ENCODE measurements around the gene ERF. TPM values are rescaled to one million over a fixed set of nuclear protein-coding genes. Genes with fewer than 3 reads are reported as not detected.
A peak's percentile ranks its signal among the peaks of the same experiment; 100 is the strongest.

The ERF gene
- total and polyA plus RNA-seq, 2 donors: 17.9 to 50.9 TPM

DNA sequence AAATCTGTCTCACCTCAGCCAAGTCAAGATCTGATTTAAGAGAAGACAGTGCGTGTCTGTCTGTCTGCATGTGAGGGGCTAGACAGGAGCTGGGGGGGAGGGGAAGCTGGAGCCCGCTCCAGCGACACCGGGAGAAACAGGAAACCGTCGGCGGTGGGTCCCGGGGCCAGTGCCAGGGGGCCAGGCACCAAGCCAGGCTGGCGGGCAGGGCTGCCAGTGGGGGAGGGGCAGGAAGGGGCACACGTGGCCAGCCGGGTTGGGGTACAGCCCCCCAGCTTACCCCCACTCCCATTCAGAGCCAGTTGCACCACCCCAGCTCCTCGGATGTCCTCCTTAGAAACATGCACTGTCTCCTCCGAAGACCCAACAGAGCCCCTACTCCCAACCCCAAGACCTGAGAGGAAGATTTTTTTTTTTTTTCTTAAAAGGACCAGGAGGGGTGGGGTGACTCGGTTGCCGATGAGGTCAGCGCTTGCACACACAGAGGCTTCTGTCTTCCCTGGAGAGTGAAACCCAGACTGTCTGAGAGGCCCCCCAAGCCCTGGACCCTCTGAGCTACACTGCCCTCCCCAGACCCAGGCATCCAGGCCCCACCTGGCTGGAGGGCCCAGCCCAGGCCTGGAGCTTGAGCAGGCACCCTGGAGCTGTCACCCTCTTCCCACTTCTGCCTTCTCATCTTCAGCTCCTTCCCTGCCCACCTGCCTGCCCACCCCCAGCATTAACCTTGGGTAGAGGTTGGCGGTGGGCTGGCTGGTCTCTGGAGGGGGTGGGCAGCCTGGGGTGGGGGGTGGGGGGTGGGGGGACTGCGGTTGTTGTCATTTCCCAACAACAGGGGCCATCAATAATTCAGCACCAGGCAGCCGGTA lies 4.0 kb downstream of the ERF start:
- Histone ChIP-seq H3K27ac (ENCODE audit: low read depth) (peak overlapping the region; percentile 65), H3K4me3 (ENCODE audit: low read depth, low read length) (no peak overlapping the region), H3K36me3 (ENCODE audit: insufficient read depth) (no peaks in the 10 kb centered on the region), H3K4me1 (ENCODE audit: insufficient read depth) (peaks cover 2% of the 10 kb centered on the region)
- WGBS: 16% methylated on average over 19 of the region's 19 CpGs
- DNase-seq (ENCODE audit: extremely low spot score): no peak

DNA sequence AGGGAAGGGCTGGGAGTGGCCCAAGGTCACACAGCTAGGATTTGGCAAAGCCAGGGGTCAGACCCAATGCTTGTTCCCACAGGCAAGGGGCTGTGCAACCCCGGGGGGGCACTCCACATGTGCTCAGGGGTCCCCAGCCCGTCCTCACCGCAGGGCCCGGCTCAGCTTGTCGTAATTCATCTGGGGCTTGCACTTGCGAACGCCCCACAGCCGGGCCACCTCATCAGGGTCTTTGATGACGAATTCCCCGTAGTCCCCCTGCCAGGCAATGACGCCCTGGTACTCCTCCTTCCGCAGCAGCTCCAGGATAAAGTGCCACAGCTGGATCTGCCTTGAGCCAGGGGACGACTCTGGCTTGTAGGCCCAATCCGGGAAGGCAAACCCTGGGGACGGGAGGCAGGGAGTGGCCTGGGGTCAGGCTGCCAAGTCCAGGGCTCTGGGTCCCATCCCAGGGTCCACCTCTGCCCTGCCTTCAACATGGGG lies 4.7 kb downstream of the ERF start:
- peaks cover 2% of the 10 kb centered on the region for H3K4me1 ChIP-seq (ENCODE audit: insufficient read depth)
- no peak for DNase-seq (ENCODE audit: extremely low spot score)
- 56% methylated on average over 15 of the region's 15 CpGs for WGBS

DNA sequence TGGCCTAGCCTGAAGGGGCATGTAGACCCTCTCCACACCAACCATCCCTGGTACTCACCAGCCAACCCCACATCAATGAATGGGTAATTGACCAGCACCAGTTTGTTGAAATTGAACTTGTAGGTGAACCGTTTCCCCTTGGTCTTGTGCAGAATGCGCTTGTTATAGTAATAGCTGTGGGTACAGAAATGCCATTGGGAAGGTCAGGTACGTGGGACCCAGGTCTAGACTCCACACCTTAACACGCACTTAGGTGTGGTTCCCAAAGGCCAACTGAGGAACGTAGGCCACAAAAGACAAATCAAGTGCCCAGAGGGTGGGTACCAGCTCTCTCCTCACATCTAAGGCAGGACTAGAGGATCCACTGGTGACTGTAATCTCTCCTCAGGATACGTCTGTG lies 5.2 kb downstream of the ERF start:
- H3K36me3 ChIP-seq (ENCODE audit: insufficient read depth): no peaks in the 10 kb centered on the region

More for the DNA sequence above, 4.7 kb downstream of the ERF start:
- Histone ChIP-seq H3K27ac (ENCODE audit: low read depth) (no peak overlapping the region), H3K4me3 (ENCODE audit: low read depth, low read length) (no peak overlapping the region), H3K36me3 (ENCODE audit: insufficient read depth) (no peaks in the 10 kb centered on the region)

GRCh38 chr19:42249149-42249750 lies 5.7 kb downstream of the ERF start:
- WGBS: 84% methylated on average over 36 of the region's 36 CpGs
- Histone ChIP-seq H3K27ac (ENCODE audit: low read depth) (no peak overlapping the region), H3K4me3 (ENCODE audit: low read depth, low read length) (no peak overlapping the region), H3K4me1 (ENCODE audit: insufficient read depth) (peaks cover 2% of the 10 kb centered on the region), H3K36me3 (ENCODE audit: insufficient read depth) (no peaks in the 10 kb centered on the region)
- DNase-seq (ENCODE audit: extremely low spot score): no peak

More for the DNA sequence above, 5.2 kb downstream of the ERF start:
- H3K4me3 ChIP-seq (ENCODE audit: low read depth, low read length): no peak overlapping the region
- no peak overlapping the region for H3K27ac ChIP-seq (ENCODE audit: low read depth)
- WGBS: 75% methylated on average over 6 of the region's 6 CpGs
- H3K4me1 ChIP-seq (ENCODE audit: insufficient read depth): peaks cover 2% of the 10 kb centered on the region
- no peak for DNase-seq (ENCODE audit: extremely low spot score)

- Histone ChIP-seq H3K27ac (ENCODE audit: low read depth) (no peak overlapping the region), H3K4me3 (ENCODE audit: low read depth, low read length) (no peak overlapping the region), H3K36me3 (ENCODE audit: insufficient read depth) (no peaks in the 10 kb centered on the region), H3K4me1 (ENCODE audit: insufficient read depth) (peaks cover 2% of the 10 kb centered on the region)
- DNase-seq (ENCODE audit: extremely low spot score): no peak
- 87% methylated on average over 41 of the region's 41 CpGs for WGBS
These were observed 6.4 kb downstream of the ERF start for GRCh38 chr19:42248270-42249148.

GRCh38 chr19:42247640-42248199 lies 7.2 kb downstream of the ERF start:
- H3K4me1 ChIP-seq (ENCODE audit: insufficient read depth): peaks cover under 1% of the 10 kb centered on the region

DNA sequence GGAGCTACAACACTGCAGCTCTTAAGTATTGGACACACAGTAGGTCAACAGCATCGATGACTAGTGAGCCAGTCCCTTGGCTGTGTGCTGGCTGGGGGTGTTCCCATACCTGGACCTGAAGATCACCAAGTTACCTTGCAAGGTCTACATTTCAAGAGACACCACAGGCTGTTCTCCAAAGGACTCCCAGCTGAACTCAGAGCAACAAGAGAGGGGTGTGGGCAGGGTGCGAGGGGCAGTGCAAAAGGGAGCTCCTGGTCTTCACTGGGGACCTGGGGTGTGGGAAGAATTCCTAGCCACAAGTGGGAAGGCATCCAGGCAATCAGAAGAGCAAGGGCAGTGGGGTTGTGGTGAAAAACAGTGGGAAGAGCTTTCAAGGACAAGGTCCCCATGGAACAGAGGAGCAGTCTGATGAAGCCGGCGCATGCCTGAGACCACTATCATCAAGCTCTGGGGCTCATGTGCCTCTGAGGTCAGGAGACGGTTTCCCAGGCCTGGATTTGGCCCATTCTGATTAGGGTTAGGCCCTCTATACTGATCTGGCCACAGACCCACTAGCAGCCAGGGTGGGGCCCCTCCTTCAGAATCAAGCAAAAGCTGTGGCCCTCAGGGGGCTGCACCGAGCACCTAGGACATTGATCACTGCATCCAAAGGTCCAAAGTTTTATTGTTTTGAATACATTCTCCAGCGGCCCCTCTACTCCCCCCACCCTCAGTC lies 7.8 kb downstream of the ERF start:
- H3K4me1 ChIP-seq (ENCODE audit: insufficient read depth): no peaks in the 10 kb centered on the region
- no peak for DNase-seq (ENCODE audit: extremely low spot score)
- H3K4me3 ChIP-seq (ENCODE audit: low read depth, low read length): no peak overlapping the region
- H3K27ac ChIP-seq (ENCODE audit: low read depth): no peak overlapping the region
- H3K36me3 ChIP-seq (ENCODE audit: insufficient read depth): no peaks in the 10 kb centered on the region
- 70% methylated on average over 7 of the region's 7 CpGs for WGBS

More at GRCh38 chr19:42247640-42248199, 7.2 kb downstream of the ERF start:
- no peak for DNase-seq (ENCODE audit: extremely low spot score)
- H3K36me3 ChIP-seq (ENCODE audit: insufficient read depth): no peaks in the 10 kb centered on the region
- no peak overlapping the region for H3K4me3 ChIP-seq (ENCODE audit: low read depth, low read length)
- WGBS: 87% methylated on average over 6 of the region's 6 CpGs
- H3K27ac ChIP-seq (ENCODE audit: low read depth): no peak overlapping the region

- H3K4me3 ChIP-seq (ENCODE audit: low read depth, low read length): no peak overlapping the region
- H3K27ac ChIP-seq (ENCODE audit: low read depth): no peak overlapping the region
- no peak for DNase-seq (ENCODE audit: extremely low spot score)
- no peaks in the 10 kb centered on the region for H3K36me3 ChIP-seq (ENCODE audit: insufficient read depth)
- H3K4me1 ChIP-seq (ENCODE audit: insufficient read depth): peaks cover 4% of the 10 kb centered on the region
- 16% methylated on average over 10 of the region's 10 CpGs for WGBS
These were observed 8.6 kb downstream of the ERF start for GRCh38 chr19:42246143-42246921.

DNA sequence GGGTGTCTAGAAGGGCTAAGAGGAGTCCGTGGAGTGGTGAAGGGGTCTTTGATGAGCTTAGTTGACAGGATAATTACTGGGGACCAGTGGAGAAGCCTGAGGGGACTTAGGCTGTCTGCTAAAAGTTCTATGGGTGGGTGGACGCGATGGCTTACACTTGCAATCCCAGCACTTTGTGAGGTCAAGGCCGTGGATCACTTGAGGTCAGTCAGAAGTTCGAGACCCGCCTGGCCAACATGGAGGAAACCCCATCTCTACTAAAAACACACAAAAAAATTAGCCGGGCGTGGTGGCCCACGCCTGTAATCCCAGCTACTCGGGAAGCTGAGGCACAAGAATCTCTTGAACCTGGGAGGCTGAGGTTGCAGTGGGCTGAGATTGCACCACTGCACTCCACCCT lies 9.7 kb downstream of the ERF start:
- Histone ChIP-seq H3K4me1 (ENCODE audit: insufficient read depth) (peaks cover 4% of the 10 kb centered on the region), H3K36me3 (ENCODE audit: insufficient read depth) (no peaks in the 10 kb centered on the region), H3K27ac (ENCODE audit: low read depth) (no peak overlapping the region), H3K4me3 (ENCODE audit: low read depth, low read length) (no peak overlapping the region)
- no peak for DNase-seq (ENCODE audit: extremely low spot score)
- WGBS: 76% methylated on average over 10 of the region's 10 CpGs

GRCh38 chr19:42244347-42245220 lies 10.3 kb downstream of the ERF start:
- 2% methylated on average over 45 of the region's 45 CpGs for WGBS

DNA sequence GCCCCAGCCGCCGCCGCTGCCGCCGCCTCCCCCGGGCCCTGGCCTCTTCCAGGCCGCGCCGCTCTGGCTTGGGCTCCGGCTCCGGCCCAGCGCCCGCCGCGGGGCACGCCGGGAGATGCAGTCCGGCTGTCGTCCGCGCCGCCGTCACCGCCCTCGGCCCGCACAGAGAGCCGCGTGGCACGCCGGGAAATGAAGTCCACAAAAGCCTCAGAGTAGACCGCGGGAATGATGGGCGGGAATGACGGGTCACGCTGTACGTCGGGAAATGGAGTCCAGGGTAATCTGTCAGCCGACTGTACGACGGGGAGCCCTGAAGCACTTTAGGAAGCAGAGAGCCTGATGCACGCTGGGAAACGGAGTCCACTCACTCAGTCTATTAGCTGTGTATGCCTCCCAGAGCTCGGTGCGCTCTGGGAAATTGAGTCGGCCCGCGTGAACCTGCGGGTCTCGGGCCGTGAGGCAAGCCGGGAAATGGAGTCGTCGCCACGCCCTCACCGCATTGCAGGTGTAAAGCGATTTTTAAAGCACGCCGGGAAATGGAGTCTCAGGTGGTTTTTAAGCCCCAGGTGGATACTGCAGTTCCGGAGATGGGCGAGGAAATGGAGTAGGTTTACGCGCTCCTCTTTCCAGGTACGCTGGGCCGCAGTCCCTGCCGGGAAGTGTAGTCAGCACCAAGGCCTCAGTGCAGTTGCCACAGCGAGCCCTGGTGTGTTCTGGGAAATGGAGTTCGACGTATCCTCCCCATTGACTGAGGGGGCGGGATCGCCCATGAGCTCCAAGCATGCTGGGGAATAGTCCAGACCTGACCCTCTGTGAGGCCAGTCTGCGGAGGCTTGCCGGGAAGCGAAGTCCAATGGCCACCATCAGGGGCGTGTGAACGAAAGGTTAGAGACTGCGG lies 12.2 kb downstream of the ERF start, which contains the start of gene GSK3A:
Gene GSK3A, minus strand, starts transcription at position 91 of the 898 bp plus-strand sequence. CDS start 137 bp downstream, outside the sequence.
- Histone ChIP-seq H3K36me3 (ENCODE audit: insufficient read depth) (no peaks in the 10 kb centered on the region), H3K4me3 (ENCODE audit: low read depth, low read length) (peak within 1 kb of the TSS; percentile 85), H3K4me1 (ENCODE audit: insufficient read depth) (peaks cover 4% of the 10 kb centered on the region), H3K27ac (ENCODE audit: low read depth) (peak within 1 kb of the TSS; percentile 86)
- DNase-seq (ENCODE audit: extremely low spot score): peak; percentile 99
- under 1% methylated on average over 76 of the region's 76 CpGs for WGBS

More at GRCh38 chr19:42244347-42245220, 10.3 kb downstream of the ERF start:
- Histone ChIP-seq H3K27ac (ENCODE audit: low read depth) (peak overlapping the region; percentile 68), H3K4me3 (ENCODE audit: low read depth, low read length) (peak overlapping the region; percentile 37), H3K36me3 (ENCODE audit: insufficient read depth) (no peaks in the 10 kb centered on the region), H3K4me1 (ENCODE audit: insufficient read depth) (peaks cover 4% of the 10 kb centered on the region)
- DNase-seq (ENCODE audit: extremely low spot score): peak; percentile 91
